Measurements from ENCODE around the gene ANP32D. TPM values are rescaled to one million over a fixed set of nuclear protein-coding genes. Genes with fewer than 3 reads are reported as not detected.
A peak's percentile ranks its signal among the peaks of the same experiment; 100 is the strongest.
"Not testable (repeated sequence)": the region's sequence is repeated elsewhere in the genome, so short reads cannot be mapped to it uniquely, and the experiment has no call there.

ANP32D gene
- total RNA-seq = not detected

DNA sequence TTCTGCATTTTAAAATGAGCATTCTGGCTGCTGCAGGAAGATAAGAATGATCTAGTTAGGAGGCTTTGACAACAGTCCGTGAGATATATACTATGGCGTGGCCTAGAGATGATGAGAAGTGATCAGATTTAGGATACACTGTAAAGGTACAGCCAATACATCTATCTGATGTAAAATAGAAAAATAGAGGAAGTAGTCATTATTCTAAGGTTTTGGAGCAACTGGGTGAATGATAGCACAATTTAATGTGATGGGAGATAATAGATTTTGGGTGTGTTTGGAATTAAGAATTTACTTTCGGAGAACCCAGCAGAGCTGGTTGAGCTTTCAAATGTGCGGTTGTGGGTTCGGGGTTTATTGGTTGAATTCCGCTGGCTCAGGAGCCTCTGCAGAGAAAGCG, at the start of gene ANP32D:
TSS of gene ANP32D (plus strand) at position 301 of the 400 bp plus-strand sequence. CDS start 106 bp downstream, outside the sequence.
- Mint-ChIP-seq H3K9me3 (peaks cover 35% of the 10 kb centered on the region), H3K36me3 (peaks cover 7% of the 10 kb centered on the region), H3K4me1 (no peaks in the 10 kb centered on the region), H3K4me3 (no peak within 1 kb of the TSS), H3K27ac (no peak within 1 kb of the TSS), H3K27me3 (peaks cover 18% of the 10 kb centered on the region)
- DNase-seq = no peak

DNA sequence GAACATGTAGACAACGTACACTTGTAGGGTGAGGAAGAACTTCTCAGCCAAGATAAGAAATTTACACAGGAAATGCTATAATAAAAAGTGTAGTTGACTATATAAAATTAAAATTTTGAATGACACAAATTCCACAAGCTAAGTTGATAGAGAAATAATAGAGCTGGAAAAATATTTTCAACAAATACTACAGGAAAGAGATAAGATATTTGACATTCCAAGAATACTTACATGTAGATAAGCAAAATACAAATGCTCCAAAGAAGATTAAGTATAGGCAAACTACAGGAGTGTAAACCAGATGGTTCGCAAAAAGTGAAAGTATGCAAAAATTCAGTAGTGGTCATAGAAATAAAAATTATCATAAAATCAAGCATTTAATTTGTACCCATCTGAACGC, 49.2 kb upstream of the ANP32D start:
- no peak overlapping the region for H3K4me3 Mint-ChIP-seq
- no peak overlapping the region for H3K27ac Mint-ChIP-seq
- H3K9me3 Mint-ChIP-seq = peaks cover 5% of the 10 kb centered on the region
- no peaks in the 10 kb centered on the region for H3K27me3 Mint-ChIP-seq
- DNase-seq = no peak
- H3K4me1 Mint-ChIP-seq = peaks cover 5% of the 10 kb centered on the region
- peaks cover 2% of the 10 kb centered on the region for H3K36me3 Mint-ChIP-seq

DNA sequence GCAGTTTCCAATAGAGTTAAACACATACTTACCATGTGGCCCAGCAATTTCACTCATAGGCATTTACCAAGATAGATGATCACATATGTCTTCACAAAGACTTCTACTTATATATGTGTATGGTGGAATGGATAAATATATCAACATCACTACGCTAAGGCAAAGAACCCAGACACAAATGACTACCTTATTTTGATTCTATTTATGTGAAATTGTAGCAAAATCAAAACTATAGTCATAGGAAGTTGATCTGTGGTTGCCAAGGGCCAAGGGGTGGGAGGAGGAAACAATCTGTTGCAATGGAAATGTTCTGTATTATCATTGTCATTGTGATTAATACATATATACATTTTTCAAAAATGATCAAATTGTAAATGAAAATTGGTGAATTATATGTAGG, 47.7 kb upstream of the ANP32D start:
- Mint-ChIP-seq H3K27me3 (peaks cover 5% of the 10 kb centered on the region), H3K36me3 (peaks cover 7% of the 10 kb centered on the region), H3K27ac (no peak overlapping the region), H3K9me3 (peaks cover 13% of the 10 kb centered on the region), H3K4me1 (peaks cover 7% of the 10 kb centered on the region), H3K4me3 (no peak overlapping the region)
- DNase-seq = no peak

DNA sequence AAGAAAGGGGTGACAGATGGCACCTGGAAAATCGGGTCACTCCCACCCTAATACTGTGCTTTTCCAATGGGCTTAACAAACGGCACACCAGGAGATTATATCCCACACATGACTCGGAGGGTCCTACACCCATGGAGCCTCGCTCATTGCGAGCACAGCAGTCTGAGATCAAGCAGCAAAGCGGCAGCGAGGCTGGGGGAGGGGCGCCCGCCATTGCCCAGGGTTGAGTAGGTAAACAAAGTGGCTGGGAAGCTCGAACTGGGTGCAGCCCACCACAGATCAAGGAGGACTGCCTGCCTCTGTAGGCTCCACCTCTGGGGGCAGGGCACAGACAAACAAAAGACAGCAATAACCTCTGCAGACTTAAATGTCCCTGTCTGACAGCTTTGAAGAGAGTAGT, 38.3 kb upstream of the ANP32D start:
- not testable (repeated sequence) for DNase-seq, H3K4me3 Mint-ChIP-seq, H3K9me3 Mint-ChIP-seq, H3K4me1 Mint-ChIP-seq, H3K36me3 Mint-ChIP-seq, H3K27ac Mint-ChIP-seq
- peaks cover 15% of the 10 kb centered on the region for H3K27me3 Mint-ChIP-seq

DNA sequence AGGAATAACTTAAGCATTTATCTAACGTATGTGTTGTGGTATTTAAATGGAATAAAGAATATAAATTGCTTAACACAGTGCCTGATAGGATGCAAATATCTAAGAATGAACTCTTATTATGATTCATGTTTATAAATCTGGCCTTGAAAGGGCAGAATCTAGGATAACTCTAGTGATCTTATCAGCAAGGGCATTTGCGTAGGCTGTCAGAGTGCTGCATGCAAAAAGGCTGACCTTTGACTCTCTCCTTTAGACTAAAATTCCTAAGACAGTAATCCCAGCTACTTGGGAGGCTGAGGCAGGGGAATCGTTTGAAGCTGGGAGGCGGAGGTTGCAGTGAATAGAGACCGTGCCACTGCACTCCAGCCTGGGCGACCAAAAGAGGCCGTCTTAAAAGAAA, 31.3 kb upstream of the ANP32D start:
- Mint-ChIP-seq H3K9me3 (no peaks in the 10 kb centered on the region), H3K4me3 (no peak overlapping the region), H3K27ac (no peak overlapping the region), H3K4me1 (peaks cover 8% of the 10 kb centered on the region), H3K27me3 (no peaks in the 10 kb centered on the region), H3K36me3 (no peaks in the 10 kb centered on the region)
- DNase-seq = no peak

DNA sequence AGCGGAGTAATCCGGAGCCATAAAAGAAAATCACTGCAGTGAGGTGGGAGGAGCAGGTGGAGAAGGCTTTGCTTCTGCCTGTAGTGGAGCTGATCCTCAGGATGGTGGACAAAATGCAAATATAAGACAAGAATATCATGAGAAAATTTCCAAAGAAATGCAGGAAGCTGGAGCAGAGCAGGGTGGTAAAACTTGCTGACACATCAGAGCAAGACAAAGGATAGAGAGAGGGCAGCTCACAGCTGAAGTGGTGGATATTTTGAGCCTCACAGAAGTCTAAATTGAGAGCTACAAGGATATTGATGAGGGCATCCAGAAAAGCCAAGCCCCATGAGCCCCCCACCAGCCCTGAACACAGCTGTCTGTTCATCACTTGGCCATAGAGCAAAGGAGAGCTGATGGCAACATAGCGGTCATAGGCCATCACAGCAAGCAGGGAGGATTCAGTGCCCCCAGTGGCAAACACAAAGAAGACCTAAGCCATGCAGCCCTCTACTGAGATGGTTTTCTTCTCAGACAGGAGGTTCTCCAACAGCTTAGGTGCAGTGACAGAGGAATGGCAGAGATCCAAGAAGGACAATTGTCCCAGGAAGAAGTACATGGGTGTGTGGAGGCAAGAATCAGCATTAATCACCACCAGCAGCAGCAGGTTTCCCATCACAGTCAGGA, 30.0 kb upstream of the ANP32D start:
- H3K9me3 Mint-ChIP-seq = no peaks in the 10 kb centered on the region
- H3K27ac Mint-ChIP-seq = no peak overlapping the region
- H3K4me1 Mint-ChIP-seq = peaks cover 17% of the 10 kb centered on the region
- DNase-seq = no peak
- no peaks in the 10 kb centered on the region for H3K27me3 Mint-ChIP-seq
- H3K4me3 Mint-ChIP-seq = no peak overlapping the region
- no peaks in the 10 kb centered on the region for H3K36me3 Mint-ChIP-seq

DNA sequence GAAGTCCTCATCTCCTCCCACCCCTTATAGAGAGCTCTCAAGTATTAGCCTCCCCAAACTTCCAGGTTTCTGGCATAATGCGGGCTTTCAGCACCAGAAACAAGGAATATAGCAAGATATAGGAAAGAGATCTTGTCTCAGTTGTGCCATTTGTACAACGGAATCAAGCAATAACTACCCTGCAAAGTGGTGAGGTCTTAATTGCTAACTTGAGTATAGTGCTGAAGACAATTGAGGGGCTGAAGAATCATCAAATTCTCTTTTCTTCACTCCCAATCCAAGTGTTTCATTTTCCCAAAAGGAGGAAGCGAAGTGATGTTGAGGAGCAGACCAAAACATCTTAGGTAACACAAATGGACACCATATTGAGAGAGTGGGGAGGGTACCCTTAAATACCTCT, 26.8 kb upstream of the ANP32D start:
- no peak overlapping the region for H3K4me3 Mint-ChIP-seq
- no peaks in the 10 kb centered on the region for H3K27me3 Mint-ChIP-seq
- H3K9me3 Mint-ChIP-seq = peaks cover 9% of the 10 kb centered on the region
- DNase-seq = no peak
- H3K36me3 Mint-ChIP-seq = peaks cover 6% of the 10 kb centered on the region
- H3K27ac Mint-ChIP-seq = no peak overlapping the region
- peaks cover 17% of the 10 kb centered on the region for H3K4me1 Mint-ChIP-seq

DNA sequence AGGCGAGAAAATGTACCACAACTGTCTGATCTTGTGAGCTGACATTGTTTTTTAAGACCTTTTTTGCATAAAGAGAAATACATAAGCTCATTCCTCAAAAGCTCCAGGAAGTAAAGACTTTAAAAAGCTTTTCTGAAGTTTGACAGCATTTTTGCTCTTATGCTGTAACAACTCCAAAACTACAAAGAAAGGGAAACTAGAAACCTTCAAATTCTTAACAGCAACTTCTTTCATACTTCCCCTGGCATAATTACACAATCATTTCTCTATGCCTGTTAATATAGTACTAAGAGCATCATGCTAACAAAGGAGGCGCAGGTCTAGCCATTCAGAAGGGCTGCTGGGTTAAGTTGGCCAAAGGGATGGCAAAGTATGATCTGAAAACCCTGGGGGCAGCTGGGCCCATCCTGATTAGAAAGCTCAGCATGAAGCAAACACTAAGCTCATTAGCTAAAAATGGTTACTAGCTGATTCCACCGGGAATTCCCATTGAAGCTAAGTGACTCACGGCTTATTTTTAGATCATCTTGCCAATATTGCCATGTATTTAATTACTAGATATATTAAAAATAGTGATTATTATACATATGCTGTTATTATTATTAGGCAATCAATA, 26.1 kb upstream of the ANP32D start:
- no peaks in the 10 kb centered on the region for H3K27me3 Mint-ChIP-seq
- H3K4me1 Mint-ChIP-seq = peaks cover 17% of the 10 kb centered on the region
- H3K4me3 Mint-ChIP-seq = no peak overlapping the region
- DNase-seq = no peak
- H3K36me3 Mint-ChIP-seq = peaks cover 6% of the 10 kb centered on the region
- H3K9me3 Mint-ChIP-seq = peaks cover 9% of the 10 kb centered on the region
- H3K27ac Mint-ChIP-seq = peak overlapping the region; percentile 56

DNA sequence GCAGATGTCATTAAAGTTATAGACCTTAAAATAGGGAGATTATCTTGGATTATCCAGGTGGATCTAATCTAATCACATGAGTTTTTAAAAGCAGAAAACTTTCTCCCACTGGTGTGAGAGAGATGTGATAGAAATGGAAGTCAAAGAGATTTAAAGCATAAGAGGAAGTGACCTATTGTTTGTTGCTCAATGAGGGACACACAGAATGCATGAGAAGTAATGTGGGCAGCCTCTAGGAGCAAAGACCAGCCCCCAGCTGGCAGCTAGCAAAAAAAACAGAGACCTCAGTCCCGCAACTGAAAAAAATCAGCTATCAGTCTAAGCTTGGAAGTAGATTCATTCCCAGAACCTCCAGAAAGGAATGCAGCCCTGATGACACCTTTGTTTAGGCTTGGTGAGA, 24.6 kb upstream of the ANP32D start:
- H3K4me3 Mint-ChIP-seq = no peak overlapping the region
- H3K27me3 Mint-ChIP-seq = no peaks in the 10 kb centered on the region
- H3K36me3 Mint-ChIP-seq = peaks cover 6% of the 10 kb centered on the region
- no peak for DNase-seq
- H3K4me1 Mint-ChIP-seq = peaks cover 17% of the 10 kb centered on the region
- no peak overlapping the region for H3K27ac Mint-ChIP-seq
- H3K9me3 Mint-ChIP-seq = peaks cover 9% of the 10 kb centered on the region

DNA sequence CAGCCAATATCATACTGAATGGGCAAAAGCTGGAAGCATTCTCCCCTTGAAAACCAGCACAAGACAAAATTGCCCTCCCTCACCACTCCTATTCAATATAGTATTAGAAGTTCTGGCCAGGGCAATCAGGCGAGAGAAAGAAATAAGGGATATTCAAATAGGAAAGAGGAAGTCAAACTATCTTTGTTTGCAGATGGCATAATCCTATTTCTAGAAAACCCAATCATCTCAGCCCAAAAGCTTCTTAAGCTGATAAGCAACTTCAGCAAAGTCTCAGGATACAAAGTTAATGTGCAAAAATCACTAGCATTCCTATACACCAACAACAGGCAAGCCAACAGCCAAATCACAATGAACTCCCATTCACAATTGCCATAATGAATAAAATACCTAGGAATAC, 21.0 kb upstream of the ANP32D start:
- Mint-ChIP-seq H3K36me3 (peaks cover 6% of the 10 kb centered on the region), H3K9me3 (peaks cover 9% of the 10 kb centered on the region), H3K27ac (no peak overlapping the region), H3K4me1 (peaks cover 6% of the 10 kb centered on the region), H3K4me3 (no peak overlapping the region), H3K27me3 (no peaks in the 10 kb centered on the region)
- no peak for DNase-seq

DNA sequence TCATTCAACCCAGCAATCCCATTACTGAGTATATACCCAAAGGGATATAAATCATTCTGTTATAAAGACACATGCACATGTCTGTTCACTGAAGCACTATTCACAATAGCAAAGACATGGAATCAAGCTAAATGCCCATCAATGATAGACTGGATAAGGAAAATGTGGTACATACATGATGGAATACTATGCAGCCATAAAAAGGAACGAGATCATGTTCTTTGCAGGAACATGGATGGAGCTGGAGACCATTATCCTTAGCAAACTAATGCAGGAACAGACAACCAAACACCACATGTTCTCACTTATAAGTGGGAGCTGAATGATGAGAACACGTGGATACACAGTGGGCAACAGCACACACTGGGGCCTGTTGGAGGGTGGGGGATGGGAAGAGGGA, 19.4 kb upstream of the ANP32D start:
- H3K9me3 Mint-ChIP-seq, H3K4me1 Mint-ChIP-seq, H3K36me3 Mint-ChIP-seq, H3K27me3 Mint-ChIP-seq, H3K4me3 Mint-ChIP-seq, H3K27ac Mint-ChIP-seq, DNase-seq: not testable (repeated sequence)

DNA sequence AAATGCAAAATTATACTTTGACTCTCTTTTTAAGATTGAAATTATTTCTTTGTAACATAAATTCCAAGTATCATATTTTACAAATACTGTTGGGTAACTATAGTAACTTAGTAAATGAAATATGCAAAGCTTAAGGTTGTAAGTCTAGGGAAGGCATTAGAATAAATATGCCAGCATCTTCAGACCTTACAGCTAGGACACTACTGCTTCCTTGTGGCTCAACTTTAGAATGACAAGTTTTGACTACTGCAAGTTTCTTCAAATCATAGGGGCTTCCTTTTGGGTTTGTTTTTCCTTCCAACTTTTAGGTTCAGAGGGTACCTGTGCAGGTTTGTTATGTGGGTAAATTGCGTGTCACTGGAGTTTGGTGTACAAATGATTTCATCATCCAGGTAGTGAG, 17.7 kb upstream of the ANP32D start:
- H3K4me1 Mint-ChIP-seq = no peaks in the 10 kb centered on the region
- no peak for DNase-seq
- no peak overlapping the region for H3K27ac Mint-ChIP-seq
- peaks cover 6% of the 10 kb centered on the region for H3K9me3 Mint-ChIP-seq
- H3K36me3 Mint-ChIP-seq = peaks cover 6% of the 10 kb centered on the region
- no peaks in the 10 kb centered on the region for H3K27me3 Mint-ChIP-seq
- no peak overlapping the region for H3K4me3 Mint-ChIP-seq

DNA sequence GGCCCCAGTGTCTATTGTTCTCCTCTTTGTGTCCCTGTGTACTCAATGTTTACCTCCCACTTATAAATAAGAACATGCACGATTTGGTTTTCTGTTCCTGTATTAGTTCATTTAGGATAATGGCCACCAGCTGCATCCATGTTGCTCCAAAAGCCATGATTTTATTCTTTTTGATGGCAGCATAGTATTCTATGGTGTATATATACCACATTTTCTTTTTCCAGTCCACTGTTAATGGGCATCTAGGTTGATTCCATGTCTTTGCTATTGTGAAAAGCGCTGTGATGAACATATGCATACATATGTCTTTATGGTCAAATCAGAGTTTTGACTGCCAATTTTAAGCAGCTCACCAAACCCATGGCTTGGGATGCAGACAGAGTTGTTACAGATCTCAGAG, 17.2 kb upstream of the ANP32D start:
- Mint-ChIP-seq H3K4me1 (no peaks in the 10 kb centered on the region), H3K27ac (no peak overlapping the region), H3K27me3 (no peaks in the 10 kb centered on the region), H3K36me3 (peaks cover 2% of the 10 kb centered on the region), H3K4me3 (no peak overlapping the region), H3K9me3 (peaks cover 3% of the 10 kb centered on the region)
- no peak for DNase-seq

DNA sequence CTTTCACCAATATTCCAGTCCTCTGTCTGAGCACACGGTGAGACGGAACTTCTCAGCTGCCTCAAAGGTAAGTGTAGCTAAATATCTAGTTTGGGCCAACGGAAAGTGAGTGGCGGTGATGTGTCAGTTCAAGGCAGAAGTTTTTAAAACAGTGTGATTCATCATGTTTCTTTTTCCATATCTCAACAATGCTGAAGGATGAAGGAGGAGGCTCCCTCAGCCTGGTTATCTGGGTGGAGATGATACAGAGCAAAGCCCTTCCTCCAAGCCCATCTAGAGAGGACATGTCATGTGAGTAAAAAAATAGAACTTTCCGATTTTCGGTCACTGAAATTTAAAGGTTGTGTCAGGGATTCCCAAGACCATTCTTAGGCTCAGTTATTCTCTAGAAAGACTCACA, 13.1 kb upstream of the ANP32D start:
- Mint-ChIP-seq H3K9me3 (peaks cover 2% of the 10 kb centered on the region), H3K4me3 (no peak overlapping the region), H3K4me1 (no peaks in the 10 kb centered on the region), H3K27me3 (no peaks in the 10 kb centered on the region), H3K27ac (no peak overlapping the region), H3K36me3 (peaks cover 1% of the 10 kb centered on the region)
- DNase-seq = no peak

DNA sequence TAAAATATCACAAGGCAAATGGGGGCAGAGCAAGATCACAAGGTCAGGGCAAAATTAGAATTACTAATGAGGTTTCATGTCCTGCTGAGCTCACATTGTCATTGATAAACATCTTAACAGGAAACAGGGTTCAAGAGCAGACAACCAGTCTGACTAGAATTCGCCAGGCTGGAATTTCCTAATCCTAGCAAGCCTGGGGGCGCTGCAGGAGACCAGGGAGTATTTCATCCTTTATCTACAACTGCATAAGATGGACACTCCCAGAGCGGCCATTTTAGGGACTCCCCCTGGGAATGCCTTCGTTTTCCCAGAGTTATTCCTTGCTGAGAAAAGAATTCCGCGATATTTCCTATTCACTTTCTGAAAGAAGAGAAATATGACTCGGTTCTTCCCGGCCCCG, 3.3 kb upstream of the ANP32D start:
- not testable (repeated sequence) for H3K36me3 Mint-ChIP-seq, H3K4me3 Mint-ChIP-seq, H3K4me1 Mint-ChIP-seq, DNase-seq, H3K27ac Mint-ChIP-seq
- Mint-ChIP-seq H3K27me3 (peaks cover 16% of the 10 kb centered on the region), H3K9me3 (peaks cover 39% of the 10 kb centered on the region)

DNA sequence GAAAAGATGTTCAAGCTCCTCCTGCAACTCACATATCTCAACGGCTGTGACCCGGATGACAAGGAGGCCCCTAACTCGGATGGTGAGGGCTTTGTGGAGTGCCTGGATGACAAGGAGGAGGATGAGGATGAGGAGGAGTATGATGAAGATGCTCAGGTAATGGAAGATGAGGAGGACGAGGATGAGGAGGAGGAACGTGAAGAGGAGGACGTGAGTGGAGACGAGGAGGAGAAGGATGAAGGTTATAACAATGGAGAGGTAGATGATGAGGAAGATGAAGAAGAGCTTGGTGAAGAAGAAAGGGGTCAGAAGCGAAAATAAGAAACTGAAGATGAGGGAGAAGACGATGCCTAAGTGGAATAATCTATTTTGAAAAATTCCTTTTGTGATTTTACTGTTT, 702 bp downstream of the ANP32D start:
- Mint-ChIP-seq H3K27me3 (peaks cover 18% of the 10 kb centered on the region), H3K4me3 (no peak overlapping the region)

More for the DNA sequence above, 702 bp downstream of the ANP32D start:
- H3K36me3 Mint-ChIP-seq = peaks cover 7% of the 10 kb centered on the region
- H3K27ac Mint-ChIP-seq = no peak overlapping the region
- DNase-seq = no peak
- H3K4me1 Mint-ChIP-seq = no peaks in the 10 kb centered on the region
- peaks cover 32% of the 10 kb centered on the region for H3K9me3 Mint-ChIP-seq

Data from activated naive CD8-positive, alpha-beta T cell treated with anti-CD3 and anti-CD28 coated beads for 36 hours (primary cell).